Skeletal muscle tissue (tissue), 5 donors: ENCODE results near the gene SERPINE3. TPM values are rescaled to one million over a fixed set of nuclear protein-coding genes. Genes with fewer than 3 reads are reported as not detected.
A peak's percentile ranks its signal among the peaks of the same experiment; 100 is the strongest.

Experiments
- H3K27ac ChIP-seq: one replicate; pipeline ENCODE4 v1.7.0; 2013; ENCODE audit warnings: mild to moderate bottlenecking, low read depth, low read length, inconsistent platforms
- H3K27me3 ChIP-seq, 3 donors: one replicate each; pipeline ENCODE4 v1.7.0; 2013; ENCODE audit warnings: low read length in 3 of 3; ENCODE audit not compliant: control insufficient read depth in 3 of 3, insufficient read depth in 3 of 3
- H3K36me3 ChIP-seq, 3 donors: one replicate each; pipeline ENCODE4 v1.7.0; 2013; ENCODE audit warnings: low read length in 3 of 3; ENCODE audit not compliant: control insufficient read depth in 3 of 3, insufficient read depth in 3 of 3
- H3K4me1 ChIP-seq, 3 donors: one replicate each; pipeline ENCODE4 v1.7.0; 2013; ENCODE audit warnings: low read length in 3 of 3, mild to moderate bottlenecking in 3 of 3; ENCODE audit not compliant: control insufficient read depth in 3 of 3, insufficient read depth in 3 of 3
- H3K4me3 ChIP-seq, 3 donors: one replicate each; pipeline ENCODE4 v1.7.0; 2013; ENCODE audit warnings: low read length in 3 of 3
- H3K9ac ChIP-seq, 3 donors: one replicate each; pipeline ENCODE4 v1.7.0; 2013; ENCODE audit warnings: low read length in 3 of 3, mild to moderate bottlenecking in 3 of 3, moderate library complexity in 2 of 3, low read depth in 1 of 3
- H3K9me3 ChIP-seq, 3 donors: one replicate each; pipeline ENCODE4 v1.7.0; 2013; ENCODE audit warnings: low read length in 3 of 3; ENCODE audit not compliant: control insufficient read depth in 3 of 3
- small RNA-seq: library from RNA; depleted of rRNA; stranded (forward); fragments of <200 nt; gene quantifications from one replicate; pipeline ENCODE3, GENCODE V24; 2014
- total RNA-seq: library from RNA; depleted of rRNA; stranded (reverse); fragments of >200 nt; gene quantifications from one replicate; pipeline ENCODE4 v1.2.3, GENCODE V29; 2014
- donor health status: Osteomylitis.

SERPINE3 gene
- total RNA-seq, 1 donor from 2014 or later: not detected

DNA sequence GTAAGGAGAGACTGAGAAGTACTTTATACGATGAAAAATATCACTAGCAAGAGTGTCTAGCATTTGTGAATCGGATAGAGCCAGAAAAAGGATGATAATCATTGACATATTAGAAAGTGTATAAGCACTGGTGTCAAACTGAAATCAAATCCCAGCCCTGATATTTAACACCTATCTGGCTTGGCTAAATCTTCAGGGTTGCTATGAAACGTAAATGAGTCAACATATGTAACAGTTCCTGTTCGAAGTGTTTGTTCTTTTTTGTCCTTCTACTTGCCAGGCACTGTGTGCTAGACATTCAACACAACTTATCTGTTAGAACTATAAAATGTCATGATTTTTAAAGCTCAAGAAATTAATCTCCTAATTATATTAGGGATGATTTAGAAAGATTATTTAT, 40.8 kb downstream of the SERPINE3 start:
- Histone ChIP-seq H3K4me3 (no peak overlapping the region), H3K36me3 (peaks cover 2 to 18% (median 17%) of the 10 kb centered on the region in 3 donors), H3K9ac (no peak overlapping the region), H3K9me3 (no peaks in the 10 kb centered on the region), H3K27ac (no peak overlapping the region), H3K4me1 (no peaks in the 10 kb centered on the region), H3K27me3 (no peaks in the 10 kb centered on the region)

DNA sequence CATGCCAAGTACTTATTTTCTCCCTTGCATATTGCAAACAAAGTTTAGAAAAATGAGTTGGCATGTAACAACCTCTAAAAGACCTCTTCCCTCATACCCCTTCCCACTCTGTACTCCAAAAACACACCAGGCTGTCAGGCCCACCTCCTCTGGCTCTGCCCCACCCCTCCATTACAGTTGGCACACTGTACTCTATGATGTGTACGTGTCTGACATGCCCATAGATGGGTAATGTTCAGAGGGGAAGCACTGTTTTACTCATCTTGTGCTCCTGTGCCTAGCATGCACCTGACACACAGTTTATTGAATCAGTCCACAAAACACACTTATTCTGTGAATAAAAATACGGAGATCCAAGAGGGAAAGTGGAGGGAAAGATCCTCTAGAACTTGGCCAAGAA, 45.6 kb downstream of the SERPINE3 start:
- Histone ChIP-seq H3K4me3 (no peak overlapping the region), H3K27me3 (no peaks in the 10 kb centered on the region), H3K4me1 (no peaks in the 10 kb centered on the region), H3K9me3 (no peaks in the 10 kb centered on the region), H3K27ac (no peak overlapping the region), H3K36me3 (peaks cover 2 to 12% (median 6%) of the 10 kb centered on the region in 3 donors), H3K9ac (no peak overlapping the region)

DNA sequence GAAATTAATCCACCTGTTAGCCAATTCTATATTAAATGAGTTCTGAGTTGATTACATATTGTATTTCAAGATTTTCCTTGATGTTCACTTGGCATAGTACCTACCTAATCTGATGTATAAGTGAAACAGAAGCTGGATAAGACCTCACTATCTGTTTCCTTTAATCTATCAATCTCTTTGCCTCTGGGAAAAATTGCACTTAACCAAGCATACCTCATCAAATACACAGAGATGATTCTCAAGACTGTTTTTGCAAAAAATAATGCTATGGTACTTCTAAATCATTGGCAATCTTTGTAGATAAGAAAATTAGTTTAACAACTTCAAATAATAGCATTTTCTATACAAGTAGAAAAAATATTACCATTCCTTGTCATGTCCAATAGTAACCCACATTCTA, 55.2 kb downstream of the SERPINE3 start:
- Histone ChIP-seq H3K27me3 (no peaks in the 10 kb centered on the region), H3K9me3 (no peaks in the 10 kb centered on the region), H3K4me3 (no peak overlapping the region), H3K27ac (no peak overlapping the region), H3K36me3 (no peaks in the 10 kb centered on the region), H3K9ac (no peak overlapping the region), H3K4me1 (peaks cover 8 to 12% (median 12%) of the 10 kb centered on the region in 3 donors)

- Histone ChIP-seq H3K36me3 (no peaks in the 10 kb centered on the region), H3K27ac (peak overlapping the region; percentile 34), H3K9me3 (no peaks in the 10 kb centered on the region), H3K4me3 (no peak overlapping the region), H3K9ac (no peak overlapping the region), H3K4me1 (peaks cover 8 to 12% (median 12%) of the 10 kb centered on the region in 3 donors), H3K27me3 (no peaks in the 10 kb centered on the region)
These were observed 56.9 kb downstream of the SERPINE3 start for GRCh38 chr13:51396352-51396751.

- peak overlapping the region; percentile 34 for H3K27ac ChIP-seq
These were observed 57.9 kb downstream of the SERPINE3 start for GRCh38 chr13:51397262-51397941.

GRCh38 chr13:51405176-51405575, 65.7 kb downstream of the SERPINE3 start:
- Histone ChIP-seq H3K36me3 (no peaks in the 10 kb centered on the region), H3K27ac (no peak overlapping the region), H3K4me3 (no peak overlapping the region), H3K27me3 (no peaks in the 10 kb centered on the region), H3K4me1 (no peaks in the 10 kb centered on the region), H3K9me3 (no peaks in the 10 kb centered on the region), H3K9ac (no peak overlapping the region)

More at GRCh38 chr13:51397262-51397941, 57.9 kb downstream of the SERPINE3 start:
- Histone ChIP-seq H3K27me3 (no peaks in the 10 kb centered on the region), H3K9me3 (no peaks in the 10 kb centered on the region), H3K9ac (no peak overlapping the region), H3K36me3 (no peaks in the 10 kb centered on the region), H3K4me1 (peaks cover 8 to 12% (median 12%) of the 10 kb centered on the region in 3 donors), H3K4me3 (peak overlapping the region in 1 of 3 donors; percentile 1)

- H3K4me3 ChIP-seq: no peak overlapping the region
- no peak overlapping the region for H3K27ac ChIP-seq
- no peak overlapping the region for H3K9ac ChIP-seq
- H3K9me3 ChIP-seq: no peaks in the 10 kb centered on the region
- no peaks in the 10 kb centered on the region for H3K27me3 ChIP-seq
- peaks cover 0 to 5% (median 0%) of the 10 kb centered on the region in 3 donors for H3K4me1 ChIP-seq
- H3K36me3 ChIP-seq: no peaks in the 10 kb centered on the region
These were observed 72.9 kb downstream of the SERPINE3 start for GRCh38 chr13:51412431-51412830.

Small RNAs within 50 kb of the gene (small RNA-seq; reads per million reads assigned to genes)
- gene MIR5693: not detected

Other genes starting within 250 kb of the SERPINE3 start
- not detected for gene C13orf42, start 228.4 kb upstream of the SERPINE3 start, total RNA-seq
- gene FAM124A, start 117.3 kb upstream of the SERPINE3 start, total RNA-seq: 0.52 TPM
- 20.4 TPM for gene INTS6, start 113.3 kb downstream of the SERPINE3 start, total RNA-seq
- 6.8 TPM for gene WDFY2, start 244.8 kb downstream of the SERPINE3 start, total RNA-seq